WTC11 (cell line): ENCODE measurements around the gene TRAPPC8. TPM values are rescaled to one million over a fixed set of nuclear protein-coding genes. Genes with fewer than 3 reads are reported as not detected.
"Not testable (repeated sequence)": the region's sequence is repeated elsewhere in the genome, so short reads cannot be mapped to it uniquely, and the experiment has no call there.

ENCODE experiments used
- ATAC-seq: fragments of 200-7000 bp; cut with Tn5 transposase; 2 replicates; pipeline ENCODE4 v1.10.0; 2021; ENCODE audit warnings: mild to moderate bottlenecking, moderate library complexity
- CTCF ChIA-PET: fragments of 300-600 bp; sonication (Branson Sonifier 250); formaldehyde crosslinking; loops from one replicate; lab custom pipeline; 2021; ENCODE audit warnings: antibody characterized with exemption; lab: Charles Lee
- POLR2A ChIA-PET: fragments of 350-600 bp; sonication (Branson Sonifier 250); formaldehyde crosslinking; loops from one replicate; lab custom pipeline; 2021; ENCODE audit warnings: antibody characterized with exemption; lab: Charles Lee
- DNase-seq: peaks from one replicate; pipeline ENCODE4 v3.0.0; 2021; ENCODE audit warnings: low spot score
- H3K27ac Mint-ChIP-seq: 2 replicates; pipeline ENCODE4 v1.8.0; 2021; ENCODE audit warnings: mixed read lengths
- H3K27me3 Mint-ChIP-seq: 2 replicates; pipeline ENCODE4 v1.8.0; 2021; ENCODE audit warnings: low read depth, mild to moderate bottlenecking, moderate library complexity, mixed read lengths
- H3K36me3 Mint-ChIP-seq: 2 replicates; pipeline ENCODE4 v1.8.0; 2021; ENCODE audit warnings: mixed read lengths
- H3K4me1 Mint-ChIP-seq: 2 replicates; pipeline ENCODE4 v1.8.0; 2022; ENCODE audit warnings: mixed read lengths
- H3K4me3 Mint-ChIP-seq: 2 replicates; pipeline ENCODE4 v1.8.0; 2021; ENCODE audit warnings: mild to moderate bottlenecking, moderate library complexity, mixed read lengths
- H3K9me3 Mint-ChIP-seq: 2 replicates; pipeline ENCODE4 v1.8.0; 2021; ENCODE audit warnings: mixed read lengths
- IRF2 ChIP-seq: sonication (generic); formaldehyde crosslinking; IDR thresholded peaks from 2 replicates; pipeline ENCODE4 v1.8.0; 2022; ENCODE audit warnings: low read depth, missing genetic modification reagents, borderline replicate concordance
- MXD4 ChIP-seq: fragments of 250-450 bp; sonication (Bioruptor Pico); IDR thresholded peaks from 2 replicates; pipeline ENCODE4 v1.8.0; 2021; ENCODE audit warnings: mild to moderate bottlenecking, moderate library complexity, borderline replicate concordance
- TCF7 ChIP-seq: sonication (generic); formaldehyde crosslinking; IDR thresholded peaks from 2 replicates; pipeline ENCODE4 v1.8.0; 2022; ENCODE audit warnings: mild to moderate bottlenecking, low read depth, missing genetic modification reagents, moderate library complexity
- ZNF232 ChIP-seq: sonication (generic); formaldehyde crosslinking; IDR thresholded peaks from 2 replicates; pipeline ENCODE4 v1.8.0; 2022; ENCODE audit warnings: mild to moderate bottlenecking, missing genetic modification reagents
- ZNF317 ChIP-seq: sonication (generic); formaldehyde crosslinking; IDR thresholded peaks from 2 replicates; pipeline ENCODE4 v1.8.1; 2023; ENCODE audit warnings: low read depth, mild to moderate bottlenecking, moderate library complexity, missing genetic modification reagents, borderline replicate concordance
- ZNF423 ChIP-seq: fragments of 250-450 bp; sonication (Bioruptor Pico); IDR thresholded peaks from 2 replicates; pipeline ENCODE4 v2.1.2; 2022; ENCODE audit warnings: mild to moderate bottlenecking, moderate library complexity
- total RNA-seq: library from RNA; stranded (reverse); gene quantifications from 3 replicates; pipeline ENCODE4 v1.2.3, GENCODE V29; 2021
- TF ChIP-seq, protein P1 (sequence below): sonication (generic); formaldehyde crosslinking; conservative IDR thresholded peaks from 2 replicates; pipeline ENCODE4 v1.8.1; 2023; ENCODE audit warnings: mild to moderate bottlenecking, low read depth, missing genetic modification reagents, moderate library complexity
- TF ChIP-seq, protein P2 (sequence below): fragments of 250-450 bp; sonication (Bioruptor Pico); IDR thresholded peaks from 2 replicates; pipeline ENCODE4 v2.1.2; 2022; ENCODE audit warnings: mild to moderate bottlenecking, moderate library complexity
- TF ChIP-seq, protein P3 (sequence below): fragments of 250-450 bp; sonication (Bioruptor Pico); IDR thresholded peaks from 2 replicates; pipeline ENCODE4 v1.9.0; 2021; ENCODE audit warnings: mild to moderate bottlenecking, borderline replicate concordance
- TF ChIP-seq, protein P4 (sequence below): sonication (generic); formaldehyde crosslinking; IDR thresholded peaks from 2 replicates; pipeline ENCODE4 v1.8.1; 2023; ENCODE audit warnings: mild to moderate bottlenecking, missing genetic modification reagents, borderline replicate concordance

Gene TRAPPC8
- total RNA-seq, 1 experiment from 2014 or later: 56.3 TPM

DNA sequence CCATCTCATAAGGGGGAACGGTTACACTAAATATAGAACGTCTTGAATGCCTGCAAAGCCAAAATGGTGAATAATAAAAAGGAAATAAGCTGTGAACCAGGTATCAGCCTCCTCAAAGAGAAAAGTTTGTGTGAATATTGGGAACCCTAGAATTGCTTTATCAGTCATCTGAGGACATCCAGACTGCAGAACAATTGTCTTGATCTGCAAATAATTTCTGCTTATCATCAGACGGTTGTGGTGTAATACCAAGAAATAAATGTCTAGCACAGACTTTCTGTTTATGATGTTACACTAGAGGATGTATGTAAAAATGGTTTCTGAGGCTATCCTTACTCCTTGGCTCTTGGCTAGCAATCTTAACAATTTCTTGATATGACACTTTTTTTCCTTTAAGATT is 128.8 kb downstream of the TRAPPC8 start (continued):
- TF ChIP-seq ZNF317 (CRISPR knock-in tag): no peak
- TF ChIP-seq IRF2 (CRISPR knock-in tag): no peak
- no peak for TF ChIP-seq ZNF232 (CRISPR knock-in tag)
- TF ChIP-seq, protein P1, sequence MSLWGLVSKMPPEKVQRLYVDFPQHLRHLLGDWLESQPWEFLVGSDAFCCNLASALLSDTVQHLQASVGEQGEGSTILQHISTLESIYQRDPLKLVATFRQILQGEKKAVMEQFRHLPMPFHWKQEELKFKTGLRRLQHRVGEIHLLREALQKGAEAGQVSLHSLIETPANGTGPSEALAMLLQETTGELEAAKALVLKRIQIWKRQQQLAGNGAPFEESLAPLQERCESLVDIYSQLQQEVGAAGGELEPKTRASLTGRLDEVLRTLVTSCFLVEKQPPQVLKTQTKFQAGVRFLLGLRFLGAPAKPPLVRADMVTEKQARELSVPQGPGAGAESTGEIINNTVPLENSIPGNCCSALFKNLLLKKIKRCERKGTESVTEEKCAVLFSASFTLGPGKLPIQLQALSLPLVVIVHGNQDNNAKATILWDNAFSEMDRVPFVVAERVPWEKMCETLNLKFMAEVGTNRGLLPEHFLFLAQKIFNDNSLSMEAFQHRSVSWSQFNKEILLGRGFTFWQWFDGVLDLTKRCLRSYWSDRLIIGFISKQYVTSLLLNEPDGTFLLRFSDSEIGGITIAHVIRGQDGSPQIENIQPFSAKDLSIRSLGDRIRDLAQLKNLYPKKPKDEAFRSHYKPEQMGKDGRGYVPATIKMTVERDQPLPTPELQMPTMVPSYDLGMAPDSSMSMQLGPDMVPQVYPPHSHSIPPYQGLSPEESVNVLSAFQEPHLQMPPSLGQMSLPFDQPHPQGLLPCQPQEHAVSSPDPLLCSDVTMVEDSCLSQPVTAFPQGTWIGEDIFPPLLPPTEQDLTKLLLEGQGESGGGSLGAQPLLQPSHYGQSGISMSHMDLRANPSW: no peak
- no peak for TF ChIP-seq MXD4

DNA sequence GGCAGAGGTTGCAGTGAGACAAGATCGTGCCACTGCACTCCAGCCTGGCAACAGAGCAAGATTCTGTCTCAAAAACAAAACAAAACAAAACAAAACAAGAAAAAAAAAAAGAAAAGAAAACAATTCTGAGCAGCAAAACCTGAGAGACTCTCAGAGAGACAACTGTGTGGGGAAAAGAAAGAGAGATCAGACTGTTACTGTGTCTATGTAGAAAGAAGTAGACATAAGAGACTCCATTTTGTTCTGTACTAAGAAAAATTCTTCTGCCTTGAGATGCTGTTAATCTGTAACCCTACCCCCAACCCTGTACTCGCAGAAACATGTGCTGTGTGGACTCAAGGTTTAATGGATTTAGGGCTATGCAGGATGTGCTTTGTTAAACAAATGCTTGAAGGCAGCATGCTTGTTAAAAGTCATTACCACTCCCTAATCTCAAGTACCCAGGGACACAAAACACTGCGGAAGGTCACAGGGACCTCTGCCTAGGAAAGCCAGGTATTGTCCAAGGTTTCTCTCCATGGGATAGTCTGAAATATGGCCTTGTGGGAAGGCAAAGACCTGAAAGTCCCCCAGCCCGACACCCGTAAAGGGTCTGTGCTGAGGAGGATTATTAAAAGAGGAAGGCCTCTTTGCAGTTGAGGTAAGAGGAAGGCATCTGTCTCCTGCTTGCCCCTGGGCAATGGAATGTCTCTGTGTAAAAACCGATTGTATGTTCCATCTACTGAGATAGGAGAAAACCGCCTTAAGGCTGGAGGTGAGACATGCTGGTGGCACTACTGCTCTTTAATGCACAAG is 132.4 kb downstream of the TRAPPC8 start:
- H3K27ac Mint-ChIP-seq: peak overlapping the region; percentile 98
- peak; percentile 38; the same call in 1 of the 2 replicates for ATAC-seq
- H3K36me3 Mint-ChIP-seq: not testable (repeated sequence)

DNA sequence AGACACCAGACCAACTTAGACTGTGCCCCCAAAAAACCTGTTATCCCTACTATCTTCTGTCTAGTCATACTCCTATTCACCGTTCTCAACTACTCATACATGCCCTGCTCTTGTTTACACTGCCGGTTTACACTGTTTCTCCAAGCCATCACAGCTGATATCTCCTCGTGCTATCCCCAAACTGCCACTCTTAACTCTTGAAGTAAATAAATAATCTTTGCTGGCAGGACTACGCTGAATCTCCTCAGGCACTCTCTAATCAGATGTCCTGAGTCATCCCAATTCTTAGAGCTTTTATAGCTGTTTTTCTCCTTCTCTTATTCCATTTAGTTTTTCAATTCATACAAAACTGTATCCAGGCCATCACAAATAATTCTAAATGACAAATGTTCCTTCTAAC is 133.9 kb downstream of the TRAPPC8 start:
- DNase-seq, CTCF ChIA-PET, H3K27ac Mint-ChIP-seq, H3K9me3 Mint-ChIP-seq, H3K27me3 Mint-ChIP-seq, ATAC-seq, H3K4me3 Mint-ChIP-seq, H3K36me3 Mint-ChIP-seq, POLR2A ChIA-PET: not testable (repeated sequence)
- H3K4me1 Mint-ChIP-seq: peaks cover 31% of the 10 kb centered on the region; the same call in 1 of the 2 replicates

More for the DNA sequence above, 132.4 kb downstream of the TRAPPC8 start:
- H3K9me3 Mint-ChIP-seq, DNase-seq, H3K27me3 Mint-ChIP-seq, POLR2A ChIA-PET, H3K4me3 Mint-ChIP-seq, CTCF ChIA-PET: not testable (repeated sequence)
- peaks cover 31% of the 10 kb centered on the region; the same call in 1 of the 2 replicates for H3K4me1 Mint-ChIP-seq
- TF ChIP-seq MXD4 (peak; percentile 73; the same call in 1 of the 2 replicates), ZNF423 (CRISPR knock-in tag) (peak; percentile 46; the same call in 1 of the 2 replicates)
- TF ChIP-seq, protein P2, sequence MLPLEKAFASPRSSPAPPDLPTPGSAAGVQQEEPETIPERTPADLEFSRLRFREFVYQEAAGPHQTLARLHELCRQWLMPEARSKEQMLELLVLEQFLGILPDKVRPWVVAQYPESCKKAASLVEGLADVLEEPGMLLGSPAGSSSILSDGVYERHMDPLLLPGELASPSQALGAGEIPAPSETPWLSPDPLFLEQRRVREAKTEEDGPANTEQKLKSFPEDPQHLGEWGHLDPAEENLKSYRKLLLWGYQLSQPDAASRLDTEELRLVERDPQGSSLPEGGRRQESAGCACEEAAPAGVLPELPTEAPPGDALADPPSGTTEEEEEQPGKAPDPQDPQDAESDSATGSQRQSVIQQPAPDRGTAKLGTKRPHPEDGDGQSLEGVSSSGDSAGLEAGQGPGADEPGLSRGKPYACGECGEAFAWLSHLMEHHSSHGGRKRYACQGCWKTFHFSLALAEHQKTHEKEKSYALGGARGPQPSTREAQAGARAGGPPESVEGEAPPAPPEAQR: peak; percentile 92
- TF ChIP-seq, protein P3, sequence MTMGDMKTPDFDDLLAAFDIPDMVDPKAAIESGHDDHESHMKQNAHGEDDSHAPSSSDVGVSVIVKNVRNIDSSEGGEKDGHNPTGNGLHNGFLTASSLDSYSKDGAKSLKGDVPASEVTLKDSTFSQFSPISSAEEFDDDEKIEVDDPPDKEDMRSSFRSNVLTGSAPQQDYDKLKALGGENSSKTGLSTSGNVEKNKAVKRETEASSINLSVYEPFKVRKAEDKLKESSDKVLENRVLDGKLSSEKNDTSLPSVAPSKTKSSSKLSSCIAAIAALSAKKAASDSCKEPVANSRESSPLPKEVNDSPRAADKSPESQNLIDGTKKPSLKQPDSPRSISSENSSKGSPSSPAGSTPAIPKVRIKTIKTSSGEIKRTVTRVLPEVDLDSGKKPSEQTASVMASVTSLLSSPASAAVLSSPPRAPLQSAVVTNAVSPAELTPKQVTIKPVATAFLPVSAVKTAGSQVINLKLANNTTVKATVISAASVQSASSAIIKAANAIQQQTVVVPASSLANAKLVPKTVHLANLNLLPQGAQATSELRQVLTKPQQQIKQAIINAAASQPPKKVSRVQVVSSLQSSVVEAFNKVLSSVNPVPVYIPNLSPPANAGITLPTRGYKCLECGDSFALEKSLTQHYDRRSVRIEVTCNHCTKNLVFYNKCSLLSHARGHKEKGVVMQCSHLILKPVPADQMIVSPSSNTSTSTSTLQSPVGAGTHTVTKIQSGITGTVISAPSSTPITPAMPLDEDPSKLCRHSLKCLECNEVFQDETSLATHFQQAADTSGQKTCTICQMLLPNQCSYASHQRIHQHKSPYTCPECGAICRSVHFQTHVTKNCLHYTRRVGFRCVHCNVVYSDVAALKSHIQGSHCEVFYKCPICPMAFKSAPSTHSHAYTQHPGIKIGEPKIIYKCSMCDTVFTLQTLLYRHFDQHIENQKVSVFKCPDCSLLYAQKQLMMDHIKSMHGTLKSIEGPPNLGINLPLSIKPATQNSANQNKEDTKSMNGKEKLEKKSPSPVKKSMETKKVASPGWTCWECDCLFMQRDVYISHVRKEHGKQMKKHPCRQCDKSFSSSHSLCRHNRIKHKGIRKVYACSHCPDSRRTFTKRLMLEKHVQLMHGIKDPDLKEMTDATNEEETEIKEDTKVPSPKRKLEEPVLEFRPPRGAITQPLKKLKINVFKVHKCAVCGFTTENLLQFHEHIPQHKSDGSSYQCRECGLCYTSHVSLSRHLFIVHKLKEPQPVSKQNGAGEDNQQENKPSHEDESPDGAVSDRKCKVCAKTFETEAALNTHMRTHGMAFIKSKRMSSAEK (CRISPR knock-in tag): peak; percentile 86

DNA sequence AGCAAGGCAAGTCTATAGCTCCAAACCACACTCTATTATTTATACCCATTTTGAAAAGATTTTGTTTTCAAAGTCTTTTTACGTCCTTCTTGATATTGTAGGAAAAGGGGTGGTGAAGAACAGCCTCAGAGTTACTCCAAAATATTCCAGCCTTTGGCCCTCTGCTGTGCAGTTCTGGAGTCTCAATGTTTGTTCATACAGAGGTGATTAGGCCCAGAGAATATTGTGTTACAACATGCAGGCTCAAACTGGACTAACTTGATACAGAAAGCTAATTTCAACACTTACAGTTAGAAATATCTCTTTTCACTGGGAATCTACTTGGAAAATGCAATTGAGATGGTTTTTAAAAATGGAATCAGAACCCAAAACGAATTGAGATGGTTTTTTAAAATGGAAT is 141.8 kb downstream of the TRAPPC8 start:
- CTCF ChIA-PET: no interaction called here
- ATAC-seq: no peak
- Mint-ChIP-seq H3K4me1 (peaks cover 5% of the 10 kb centered on the region; the same call in 1 of the 2 replicates), H3K4me3 (no peak overlapping the region), H3K9me3 (peaks cover 3% of the 10 kb centered on the region; the same call in 1 of the 2 replicates), H3K27ac (no peak overlapping the region), H3K27me3 (no peaks in the 10 kb centered on the region; the same call in 1 of the 2 replicates), H3K36me3 (no peaks in the 10 kb centered on the region)
- POLR2A ChIA-PET: interaction anchor here (1.3 kb wide), 1 partner anchor 34 kb away, joined by 3 read pairs; no protein-coding TSS in a partner anchor
- no peak for DNase-seq
- TF ChIP-seq, protein P4, sequence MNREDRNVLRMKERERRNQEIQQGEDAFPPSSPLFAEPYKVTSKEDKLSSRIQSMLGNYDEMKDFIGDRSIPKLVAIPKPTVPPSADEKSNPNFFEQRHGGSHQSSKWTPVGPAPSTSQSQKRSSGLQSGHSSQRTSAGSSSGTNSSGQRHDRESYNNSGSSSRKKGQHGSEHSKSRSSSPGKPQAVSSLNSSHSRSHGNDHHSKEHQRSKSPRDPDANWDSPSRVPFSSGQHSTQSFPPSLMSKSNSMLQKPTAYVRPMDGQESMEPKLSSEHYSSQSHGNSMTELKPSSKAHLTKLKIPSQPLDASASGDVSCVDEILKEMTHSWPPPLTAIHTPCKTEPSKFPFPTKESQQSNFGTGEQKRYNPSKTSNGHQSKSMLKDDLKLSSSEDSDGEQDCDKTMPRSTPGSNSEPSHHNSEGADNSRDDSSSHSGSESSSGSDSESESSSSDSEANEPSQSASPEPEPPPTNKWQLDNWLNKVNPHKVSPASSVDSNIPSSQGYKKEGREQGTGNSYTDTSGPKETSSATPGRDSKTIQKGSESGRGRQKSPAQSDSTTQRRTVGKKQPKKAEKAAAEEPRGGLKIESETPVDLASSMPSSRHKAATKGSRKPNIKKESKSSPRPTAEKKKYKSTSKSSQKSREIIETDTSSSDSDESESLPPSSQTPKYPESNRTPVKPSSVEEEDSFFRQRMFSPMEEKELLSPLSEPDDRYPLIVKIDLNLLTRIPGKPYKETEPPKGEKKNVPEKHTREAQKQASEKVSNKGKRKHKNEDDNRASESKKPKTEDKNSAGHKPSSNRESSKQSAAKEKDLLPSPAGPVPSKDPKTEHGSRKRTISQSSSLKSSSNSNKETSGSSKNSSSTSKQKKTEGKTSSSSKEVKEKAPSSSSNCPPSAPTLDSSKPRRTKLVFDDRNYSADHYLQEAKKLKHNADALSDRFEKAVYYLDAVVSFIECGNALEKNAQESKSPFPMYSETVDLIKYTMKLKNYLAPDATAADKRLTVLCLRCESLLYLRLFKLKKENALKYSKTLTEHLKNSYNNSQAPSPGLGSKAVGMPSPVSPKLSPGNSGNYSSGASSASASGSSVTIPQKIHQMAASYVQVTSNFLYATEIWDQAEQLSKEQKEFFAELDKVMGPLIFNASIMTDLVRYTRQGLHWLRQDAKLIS (CRISPR knock-in tag): no peak
- no peak for TF ChIP-seq TCF7 (CRISPR knock-in tag)

DNA sequence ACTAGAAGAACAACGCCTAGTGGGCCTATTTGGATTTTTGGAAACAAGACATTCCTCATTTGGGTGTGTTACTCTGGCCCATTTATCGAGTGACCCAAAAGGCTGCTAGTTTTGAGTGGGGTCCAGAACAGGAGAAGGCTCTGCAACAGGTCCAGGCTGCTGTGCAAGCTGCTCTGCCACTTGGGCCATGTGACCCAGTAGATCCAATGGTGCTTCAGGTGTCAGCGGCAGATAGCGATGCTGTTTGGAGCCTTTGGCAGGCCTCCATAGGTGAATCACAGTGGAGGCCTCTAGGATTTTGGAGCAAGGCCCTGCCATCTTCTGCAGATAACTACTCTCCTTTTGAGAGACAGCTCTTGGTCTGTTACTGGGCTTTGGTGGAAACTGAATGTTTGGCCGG is 143.7 kb downstream of the TRAPPC8 start:
- CTCF ChIA-PET: interaction anchor here (0.7 kb wide), 1 partner anchor 67 kb away, joined by 3 read pairs; no protein-coding TSS in a partner anchor
- H3K9me3 Mint-ChIP-seq: peaks cover 13% of the 10 kb centered on the region

More for the DNA sequence above, 143.7 kb downstream of the TRAPPC8 start:
- H3K27me3 Mint-ChIP-seq, POLR2A ChIA-PET, H3K4me3 Mint-ChIP-seq, H3K27ac Mint-ChIP-seq, DNase-seq, ATAC-seq: not testable (repeated sequence)
- peaks cover 11% of the 10 kb centered on the region for H3K36me3 Mint-ChIP-seq
- H3K4me1 Mint-ChIP-seq: peaks cover 10% of the 10 kb centered on the region
